ENCODE data around the gene RASAL2.
"Not testable (repeated sequence)": the region's sequence is repeated elsewhere in the genome, so short reads cannot be mapped to it uniquely, and the experiment has no call there.

DNA sequence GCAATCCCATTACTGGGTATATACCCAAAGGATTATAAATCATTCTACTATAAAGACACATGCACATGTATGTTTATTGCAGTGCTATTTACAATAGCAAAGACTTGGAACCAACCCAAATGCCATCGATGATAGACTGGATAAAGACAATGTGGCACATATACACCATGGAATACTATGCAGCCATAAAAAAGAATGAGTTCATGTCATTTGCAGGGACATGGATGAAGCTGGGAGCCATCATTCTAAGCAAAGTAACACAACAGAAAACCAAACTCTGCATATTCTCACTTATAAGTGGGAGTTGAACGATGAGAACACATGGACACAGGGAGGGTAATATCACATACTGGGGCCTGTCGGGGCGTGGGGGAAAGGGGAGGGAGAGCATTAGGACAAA lies 2.5 kb upstream of the RASAL2 start:
- TF ChIP-seq, protein P1, sequence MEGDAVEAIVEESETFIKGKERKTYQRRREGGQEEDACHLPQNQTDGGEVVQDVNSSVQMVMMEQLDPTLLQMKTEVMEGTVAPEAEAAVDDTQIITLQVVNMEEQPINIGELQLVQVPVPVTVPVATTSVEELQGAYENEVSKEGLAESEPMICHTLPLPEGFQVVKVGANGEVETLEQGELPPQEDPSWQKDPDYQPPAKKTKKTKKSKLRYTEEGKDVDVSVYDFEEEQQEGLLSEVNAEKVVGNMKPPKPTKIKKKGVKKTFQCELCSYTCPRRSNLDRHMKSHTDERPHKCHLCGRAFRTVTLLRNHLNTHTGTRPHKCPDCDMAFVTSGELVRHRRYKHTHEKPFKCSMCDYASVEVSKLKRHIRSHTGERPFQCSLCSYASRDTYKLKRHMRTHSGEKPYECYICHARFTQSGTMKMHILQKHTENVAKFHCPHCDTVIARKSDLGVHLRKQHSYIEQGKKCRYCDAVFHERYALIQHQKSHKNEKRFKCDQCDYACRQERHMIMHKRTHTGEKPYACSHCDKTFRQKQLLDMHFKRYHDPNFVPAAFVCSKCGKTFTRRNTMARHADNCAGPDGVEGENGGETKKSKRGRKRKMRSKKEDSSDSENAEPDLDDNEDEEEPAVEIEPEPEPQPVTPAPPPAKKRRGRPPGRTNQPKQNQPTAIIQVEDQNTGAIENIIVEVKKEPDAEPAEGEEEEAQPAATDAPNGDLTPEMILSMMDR (IDR thresholded peaks at IDR 0.05): not testable (repeated sequence)
- TF ChIP-seq EZH2phosphoT487, EZH2 (IDR thresholded peaks at IDR 0.05): not testable (repeated sequence)

Measured in neural progenitor cell (in vitro differentiated cells).